SK-N-SH (cell line): ENCODE data around the gene KCTD21.

ENCODE experiments used
- EP300 ChIP-seq, 2 experiments: IDR thresholded peaks; 2 replicates each; pipeline versions ENCODE4 v1.4.0 to v1.6.1; 2012; ENCODE audit warnings: borderline replicate concordance in 1 of 2, low read depth in 1 of 2, low read length in 1 of 2
- EZH2phosphoT487 ChIP-seq: fragments of 200-600 bp; sonication (generic); IDR thresholded peaks from 2 replicates; pipeline ENCODE4 v1.6.1; 2017; ENCODE audit warnings: low read depth, mixed run types, mild to moderate bottlenecking, antibody characterized with exemption, moderate library complexity, borderline replicate concordance
- FOXM1 ChIP-seq: IDR thresholded peaks from 2 replicates; pipeline ENCODE4 v1.4.0; 2012; ENCODE audit warnings: low read depth, mild to moderate bottlenecking
- REST ChIP-seq: IDR thresholded peaks from 2 replicates; pipeline ENCODE4 v1.6.1; 2012; ENCODE audit warnings: mild to moderate bottlenecking, low read depth, low read length, moderate library complexity
- RFX5 ChIP-seq: IDR thresholded peaks from 2 replicates; pipeline ENCODE4 v1.6.1; 2012; ENCODE audit warnings: mild to moderate bottlenecking, improper control_type of control experiment, low read length
- TCF12 ChIP-seq: IDR thresholded peaks from 2 replicates; pipeline ENCODE4 v1.4.0; 2012

- no peak for TF ChIP-seq RFX5
- TF ChIP-seq REST: no peak
- no peak for TF ChIP-seq EP300 (IDR thresholded peaks at IDR 0.05; ENCODE audit: borderline replicate concordance in 1 of 2, low read depth in 1 of 2, low read length in 1 of 2)
- TF ChIP-seq EZH2phosphoT487: no peak
- no peak for TF ChIP-seq FOXM1
- no peak for TF ChIP-seq TCF12
Observed at GRCh38 chr11:78195917-78196560, 7.6 kb upstream of the KCTD21 start.
